SK-N-SH (cell line): Measurements from ENCODE around the gene DCDC2. TPM values are rescaled to one million over a fixed set of nuclear protein-coding genes. Genes with fewer than 3 reads are reported as not detected.
"Not testable (repeated sequence)": the region's sequence is repeated elsewhere in the genome, so short reads cannot be mapped to it uniquely, and the experiment has no call there.

Experiments
- CTCF ChIA-PET: fragments of 300-600, 350-600 bp; formaldehyde crosslinking; extraction: SDS; loops from one replicate; lab custom pipeline; 2021; lab: Yijun Ruan, JAX
- POLR2A ChIA-PET: fragments of 350-600 bp; sonication (Branson Sonifier 250); formaldehyde crosslinking; extraction: SDS; loops from one replicate; lab custom pipeline; 2020; ENCODE audit warnings: antibody characterized with exemption, inconsistent platforms; lab: Yijun Ruan, JAX
- DNase-seq: peaks from one replicate; pipeline ENCODE4 v3.0.0; 2012
- H2AFZ ChIP-seq: fragments of 200-600 bp; sonication (generic); 2 replicates; pipeline ENCODE4 v1.8.1; 2016; ENCODE audit warnings: antibody characterized with exemption, mild to moderate bottlenecking, low read depth
- H3F3A ChIP-seq: fragments of 200-600 bp; sonication (generic); replicated peaks from 2 replicates; pipeline ENCODE3; 2016; ENCODE audit warnings: antibody characterized with exemption, mild to moderate bottlenecking; ENCODE audit not compliant: insufficient read depth
- H3K27ac ChIP-seq, 2 experiments: fragments of 200-500 bp in 1 of 2; fragments of 200-600 bp in 1 of 2; sonication (Bioruptor generic) in 1 of 2; sonication (generic), shearing (Covaris generic) in 1 of 2; 2 replicates each; pipeline versions ENCODE4 v1.5.1 to v1.6.1; 2014 to 2016; ENCODE audit warnings: low read depth in 2 of 2, inconsistent platforms in 1 of 2, low read length in 1 of 2, mild to moderate bottlenecking in 1 of 2, mixed read lengths in 1 of 2
- H3K27me3 ChIP-seq: fragments of 200-600 bp; sonication (generic), shearing (Covaris generic); 2 replicates; pipeline ENCODE4 v1.6.1; 2016; ENCODE audit warnings: mixed run types; ENCODE audit not compliant: insufficient read depth
- H3K36me3 ChIP-seq, 2 experiments: fragments of 200-500 bp in 1 of 2; fragments of 200-600 bp in 1 of 2; sonication (Bioruptor generic) in 1 of 2; sonication (generic) in 1 of 2; replicated peaks in 1 of 2; 2 replicates each; pipeline versions ENCODE3 to v1.5.1; 2014 to 2016; ENCODE audit warnings: low read length in 1 of 2, mild to moderate bottlenecking in 1 of 2; ENCODE audit not compliant: insufficient read depth in 2 of 2, control insufficient read depth in 1 of 2
- H3K4me1 ChIP-seq, 2 experiments: fragments of 200-500 bp in 1 of 2; fragments of 200-600 bp in 1 of 2; sonication (Bioruptor generic) in 1 of 2; sonication (generic), shearing (Covaris generic) in 1 of 2; 2 replicates each; pipeline versions ENCODE4 v1.5.1 to v1.6.1; 2014 to 2016; ENCODE audit warnings: low read depth in 1 of 2, low read length in 1 of 2, mixed run types in 1 of 2; ENCODE audit not compliant: insufficient read depth in 2 of 2, control insufficient read depth in 1 of 2
- H3K4me2 ChIP-seq: fragments of 200-600 bp; sonication (generic), shearing (Covaris generic); 2 replicates; pipeline ENCODE4 v1.6.1; 2017; ENCODE audit warnings: mixed run types
- H3K4me3 ChIP-seq, 2 experiments: fragments of 200-500 bp in 1 of 2; fragments of 200-600 bp in 1 of 2; sonication (Bioruptor generic) in 1 of 2; sonication (generic), shearing (Covaris generic) in 1 of 2; 2 replicates each; pipeline versions ENCODE4 v1.5.1 to v1.8.1; 2014 to 2016; ENCODE audit warnings: low read depth in 2 of 2, inconsistent platforms in 1 of 2, low read length in 1 of 2, mild to moderate bottlenecking in 1 of 2, mixed read lengths in 1 of 2, moderate library complexity in 1 of 2
- H3K79me2 ChIP-seq: fragments of 200-600 bp; sonication (generic); 2 replicates; pipeline ENCODE4 v1.8.1; 2017; ENCODE audit warnings: mild to moderate bottlenecking; ENCODE audit not compliant: insufficient read depth
- H3K9ac ChIP-seq: fragments of 200-600 bp; sonication (generic); 2 replicates; pipeline ENCODE4 v1.6.1; 2017; ENCODE audit warnings: mixed run types
- H3K9me2 ChIP-seq: fragments of 200-600 bp; sonication (generic); 2 replicates; pipeline ENCODE4 v1.6.1; 2017; ENCODE audit warnings: mixed run types
- H3K9me3 ChIP-seq: fragments of 200-600 bp; sonication (generic); 2 replicates; pipeline ENCODE4 v1.6.1; 2017; ENCODE audit warnings: mixed run types, mild to moderate bottlenecking, moderate library complexity
- H4K20me1 ChIP-seq: fragments of 200-600 bp; sonication (generic); 2 replicates; pipeline ENCODE4 v1.6.1; 2017; ENCODE audit warnings: mild to moderate bottlenecking, mixed run types; ENCODE audit not compliant: insufficient read depth
- EP300 ChIP-seq, 2 experiments: IDR thresholded peaks; 2 replicates each; pipeline versions ENCODE4 v1.4.0 to v1.6.1; 2012; ENCODE audit warnings: borderline replicate concordance in 1 of 2, low read depth in 1 of 2, low read length in 1 of 2
- GABPA ChIP-seq: IDR thresholded peaks from 2 replicates; pipeline ENCODE4 v1.4.0; 2012; ENCODE audit warnings: low read depth, mild to moderate bottlenecking
- GATA2 ChIP-seq: sonication (generic); formaldehyde crosslinking; IDR thresholded peaks from 2 replicates; pipeline ENCODE4 v1.5.0; 2020; ENCODE audit warnings: mild to moderate bottlenecking, missing genetic modification reagents
- IRF3 ChIP-seq: fragments of 150-350 bp; IDR thresholded peaks from 2 replicates; pipeline ENCODE4 v1.6.1; 2016; ENCODE audit warnings: mild to moderate bottlenecking, low read depth, low read length
- JUND ChIP-seq: IDR thresholded peaks from 2 replicates; pipeline ENCODE4 v1.4.0; 2012
- MXI1 ChIP-seq: IDR thresholded peaks from 2 replicates; pipeline ENCODE4 v1.6.1; 2012; ENCODE audit warnings: mild to moderate bottlenecking, low read depth, low read length, improper control_type of control experiment
- PBX3 ChIP-seq: IDR thresholded peaks from 2 replicates; pipeline ENCODE4; 2012
- RFX5 ChIP-seq: IDR thresholded peaks from 2 replicates; pipeline ENCODE4 v1.6.1; 2012; ENCODE audit warnings: mild to moderate bottlenecking, improper control_type of control experiment, low read length
- TAF1 ChIP-seq: IDR thresholded peaks from 2 replicates; pipeline ENCODE4 v1.6.1; 2012; ENCODE audit warnings: low read depth, mild to moderate bottlenecking, low read length, moderate library complexity, borderline replicate concordance
- TCF12 ChIP-seq: IDR thresholded peaks from 2 replicates; pipeline ENCODE4 v1.4.0; 2012
- WGBS: methylation state at CpG from one replicate; pipeline ENCODE4 v1.1.6; 2017; ENCODE audit warnings: low lambda C conversion rate; 5-methylcytosine and 5-hydroxymethylcytosine counted together
- polyA plus RNA-seq, 3 experiments: library from polyadenylated mRNA; depleted of rRNA; stranded (reverse); fragments of >200 nt; gene quantifications; 2 replicates each; pipeline ENCODE4 v1.2.3, GENCODE V29; 2012
- TF ChIP-seq, protein P1 (sequence below): fragments of 200-600 bp; sonication (generic); IDR thresholded peaks from 2 replicates; pipeline ENCODE4 v1.6.1; 2017; ENCODE audit warnings: antibody characterized with exemption, mild to moderate bottlenecking, moderate library complexity
- TF ChIP-seq, protein P2 (sequence below): IDR thresholded peaks from 2 replicates; pipeline ENCODE4 v1.4.0; 2012; ENCODE audit warnings: low read depth, borderline replicate concordance

DCDC2 gene
- polyA plus RNA-seq, 1 of the 3 experiments (the other 2 are of a cell fraction), result not detected

DNA sequence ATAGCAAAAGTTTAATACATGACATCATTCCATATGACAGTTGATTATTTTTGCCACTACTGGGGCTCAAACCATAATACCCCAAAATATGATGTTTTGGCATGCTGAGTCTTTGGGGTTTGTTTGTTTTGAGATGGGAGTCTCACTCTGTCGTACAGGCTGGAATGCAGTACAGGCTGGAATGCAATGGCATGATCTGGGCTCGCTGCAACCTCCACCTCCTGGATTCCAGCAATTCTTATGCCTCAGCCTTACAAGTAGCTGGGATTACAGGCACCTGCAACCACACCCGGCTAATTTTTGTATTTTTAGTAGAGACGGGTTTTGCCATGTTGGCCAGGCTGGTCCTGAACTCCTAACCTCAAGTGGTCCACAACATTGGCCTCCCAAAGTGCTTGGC is 43.6 kb upstream of the DCDC2 start:
- ChIA-PET POLR2A (no interaction called here), CTCF (interaction anchor here (2.3 kb wide), 1 partner anchor 12 kb away, joined by 11 read pairs; no protein-coding TSS in a partner anchor)
- 70% methylated on average over 4 of the region's 4 CpGs for WGBS

DNA sequence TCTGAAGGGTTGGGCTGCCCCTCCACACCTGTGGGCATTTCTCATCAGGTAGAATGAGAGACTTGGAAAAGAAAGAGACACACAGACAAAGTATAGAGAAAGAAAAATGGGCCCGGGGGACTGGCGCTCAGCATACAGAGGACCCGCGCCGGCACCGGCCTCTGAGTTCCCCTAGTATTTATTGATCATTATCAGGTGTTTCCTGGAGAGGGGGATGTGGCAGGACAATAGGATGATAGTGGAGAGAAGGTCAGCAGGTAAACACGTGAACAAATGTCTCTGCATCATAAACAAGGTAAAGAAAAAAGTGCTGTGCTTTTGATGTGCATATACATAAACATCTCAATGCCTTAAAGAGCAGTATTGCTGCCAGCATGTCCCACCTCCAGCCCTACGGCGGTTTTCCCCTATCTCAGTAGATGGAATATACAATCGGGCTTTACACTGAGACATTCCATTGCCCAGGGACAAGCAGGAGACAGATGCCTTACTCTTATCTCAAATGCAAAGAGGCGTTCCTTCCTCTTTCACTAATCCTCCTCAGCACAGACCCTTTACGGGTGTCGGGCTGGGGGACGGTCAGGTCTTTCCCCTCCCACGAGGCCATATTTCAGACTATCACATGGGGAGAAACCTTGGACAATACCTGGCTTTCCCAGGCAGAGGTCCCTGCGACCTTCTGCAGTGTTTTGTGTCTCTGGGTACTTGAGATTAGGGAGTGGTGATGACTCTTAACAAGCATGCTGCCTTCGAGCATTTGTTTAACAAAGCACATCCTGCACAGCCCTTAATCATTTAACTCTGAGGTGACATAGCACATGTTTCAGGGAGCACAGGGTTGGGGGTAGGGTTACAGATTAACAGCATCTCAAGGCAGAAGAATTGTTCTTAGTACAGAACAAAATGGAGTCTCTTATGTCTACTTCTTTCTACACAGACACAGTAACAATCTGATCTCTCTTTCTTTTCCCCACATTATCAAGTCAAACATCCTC is 42.5 kb upstream of the DCDC2 start:
- H3F3A ChIP-seq, H2AFZ ChIP-seq, DNase-seq, H4K20me1 ChIP-seq, H3K27me3 ChIP-seq, H3K4me3 ChIP-seq, POLR2A ChIA-PET, H3K9ac ChIP-seq, H3K9me2 ChIP-seq, H3K27ac ChIP-seq, CTCF ChIA-PET, H3K36me3 ChIP-seq, H3K9me3 ChIP-seq, H3K4me2 ChIP-seq: not testable (repeated sequence)
- peaks cover 34% of the 10 kb centered on the region for H3K79me2 ChIP-seq
- 59% methylated on average over 16 of the region's 17 CpGs for WGBS
- H3K4me1 ChIP-seq, result peaks cover 4 to 14% of the 10 kb centered on the region in 2 experiments; a peak in 2 of 4 replicates

More for the DNA sequence above, 43.6 kb upstream of the DCDC2 start:
- H3K27me3 ChIP-seq, result no peaks in the 10 kb centered on the region
- no peak for DNase-seq
- no peaks in the 10 kb centered on the region for H3K9me3 ChIP-seq
- peaks cover 4 to 14% of the 10 kb centered on the region in 2 experiments; a peak in 2 of 4 replicates for H3K4me1 ChIP-seq
- no peak overlapping the region for H3K27ac ChIP-seq
- H4K20me1 ChIP-seq, result no peaks in the 10 kb centered on the region
- H3F3A ChIP-seq, result no peaks in the 10 kb centered on the region
- no peak overlapping the region for H3K4me3 ChIP-seq
- no peak overlapping the region for H3K9ac ChIP-seq
- no peak overlapping the region for H3K4me2 ChIP-seq
- peaks cover 41% of the 10 kb centered on the region for H3K79me2 ChIP-seq
- no peak overlapping the region for H2AFZ ChIP-seq
- H3K36me3 ChIP-seq, result peaks cover 9 to 12% of the 10 kb centered on the region in 2 experiments
- no peak for TF ChIP-seq GABPA
- no peak for TF ChIP-seq RFX5
- TF ChIP-seq TCF12, result no peak
- no peak for TF ChIP-seq EP300 (IDR thresholded peaks at IDR 0.05; ENCODE audit: borderline replicate concordance in 1 of 2, low read depth in 1 of 2, low read length in 1 of 2)
- TF ChIP-seq, protein P1, sequence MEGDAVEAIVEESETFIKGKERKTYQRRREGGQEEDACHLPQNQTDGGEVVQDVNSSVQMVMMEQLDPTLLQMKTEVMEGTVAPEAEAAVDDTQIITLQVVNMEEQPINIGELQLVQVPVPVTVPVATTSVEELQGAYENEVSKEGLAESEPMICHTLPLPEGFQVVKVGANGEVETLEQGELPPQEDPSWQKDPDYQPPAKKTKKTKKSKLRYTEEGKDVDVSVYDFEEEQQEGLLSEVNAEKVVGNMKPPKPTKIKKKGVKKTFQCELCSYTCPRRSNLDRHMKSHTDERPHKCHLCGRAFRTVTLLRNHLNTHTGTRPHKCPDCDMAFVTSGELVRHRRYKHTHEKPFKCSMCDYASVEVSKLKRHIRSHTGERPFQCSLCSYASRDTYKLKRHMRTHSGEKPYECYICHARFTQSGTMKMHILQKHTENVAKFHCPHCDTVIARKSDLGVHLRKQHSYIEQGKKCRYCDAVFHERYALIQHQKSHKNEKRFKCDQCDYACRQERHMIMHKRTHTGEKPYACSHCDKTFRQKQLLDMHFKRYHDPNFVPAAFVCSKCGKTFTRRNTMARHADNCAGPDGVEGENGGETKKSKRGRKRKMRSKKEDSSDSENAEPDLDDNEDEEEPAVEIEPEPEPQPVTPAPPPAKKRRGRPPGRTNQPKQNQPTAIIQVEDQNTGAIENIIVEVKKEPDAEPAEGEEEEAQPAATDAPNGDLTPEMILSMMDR, result no peak
- no peaks in the 10 kb centered on the region for H3K9me2 ChIP-seq

GRCh38 chr6:24397631-24398030 is 39.8 kb upstream of the DCDC2 start:
- Histone ChIP-seq H3K79me2 (peaks cover 9% of the 10 kb centered on the region), H4K20me1 (no peaks in the 10 kb centered on the region)
- TF ChIP-seq JUND (no peak), MXI1 (no peak), TAF1 (no peak), GATA2 (no peak), PBX3 (no peak), IRF3 (no peak)
- TF ChIP-seq, protein P2, sequence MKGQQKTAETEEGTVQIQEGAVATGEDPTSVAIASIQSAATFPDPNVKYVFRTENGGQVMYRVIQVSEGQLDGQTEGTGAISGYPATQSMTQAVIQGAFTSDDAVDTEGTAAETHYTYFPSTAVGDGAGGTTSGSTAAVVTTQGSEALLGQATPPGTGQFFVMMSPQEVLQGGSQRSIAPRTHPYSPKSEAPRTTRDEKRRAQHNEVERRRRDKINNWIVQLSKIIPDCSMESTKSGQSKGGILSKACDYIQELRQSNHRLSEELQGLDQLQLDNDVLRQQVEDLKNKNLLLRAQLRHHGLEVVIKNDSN, result no peak
- TF ChIP-seq, all 33 proteins: peak for 0
- H3K4me2 ChIP-seq, result no peak overlapping the region
- peaks cover 0 to 6% of the 10 kb centered on the region in 2 experiments; a peak in 2 of 4 replicates for H3K4me1 ChIP-seq
- no peak overlapping the region for H2AFZ ChIP-seq
- H3K9me3 ChIP-seq, result no peaks in the 10 kb centered on the region
- no peaks in the 10 kb centered on the region for H3K36me3 ChIP-seq
- WGBS, result 0% methylated on average over 1 of the region's 1 CpG
- no peaks in the 10 kb centered on the region for H3F3A ChIP-seq
- H3K9me2 ChIP-seq, result no peaks in the 10 kb centered on the region
- no peak overlapping the region for H3K27ac ChIP-seq
- H3K27me3 ChIP-seq, result no peaks in the 10 kb centered on the region
- ChIA-PET POLR2A (no interaction called here), CTCF (interaction anchor here (1.9 kb wide), 1 partner anchor 118 kb away, joined by 4 read pairs; no protein-coding TSS in a partner anchor)
- H3K9ac ChIP-seq, result no peak overlapping the region
- no peak for DNase-seq
- no peak overlapping the region for H3K4me3 ChIP-seq
